Glomerular visceral epithelial cell (primary cell): Measurements from ENCODE around the gene KCNC1.

Experiments
- DNase-seq: peaks from one replicate; pipeline ENCODE4 v3.0.0-alpha.2; 2016; ENCODE audit errors: extremely low spot score

KCNC1 gene

GRCh38 chr11:17755891-17756290, 21.3 kb downstream of the KCNC1 start:
- no peak for DNase-seq

- DNase-seq: peak; percentile 5
Measured at GRCh38 chr11:17760102-17761029, 25.8 kb downstream of the KCNC1 start.

GRCh38 chr11:17762309-17762974, 27.9 kb downstream of the KCNC1 start:
- DNase-seq: no peak

- no peak for DNase-seq
Measured at GRCh38 chr11:17763244-17763643, 28.7 kb downstream of the KCNC1 start.

- no peak for DNase-seq
Measured at GRCh38 chr11:17763703-17764102, 29.1 kb downstream of the KCNC1 start.

GRCh38 chr11:17764446-17765218, 30.1 kb downstream of the KCNC1 start:
- DNase-seq: no peak

GRCh38 chr11:17765356-17766072, 30.9 kb downstream of the KCNC1 start:
- no peak for DNase-seq

- no peak for DNase-seq
Measured at GRCh38 chr11:17766073-17766359, 31.4 kb downstream of the KCNC1 start.

- DNase-seq: no peak
Measured at GRCh38 chr11:17766590-17766989, 32.0 kb downstream of the KCNC1 start.

GRCh38 chr11:17767301-17767885, 32.8 kb downstream of the KCNC1 start:
- DNase-seq: no peak

- DNase-seq: no peak
Measured at GRCh38 chr11:17767914-17768313, 33.3 kb downstream of the KCNC1 start.

- DNase-seq: no peak
Measured at GRCh38 chr11:17768547-17768946, 34.0 kb downstream of the KCNC1 start.

GRCh38 chr11:17769218-17769617, 34.6 kb downstream of the KCNC1 start:
- DNase-seq: no peak

GRCh38 chr11:17770048-17770652, 35.6 kb downstream of the KCNC1 start:
- DNase-seq: no peak

- DNase-seq: no peak
Measured at GRCh38 chr11:17770917-17771316, 36.3 kb downstream of the KCNC1 start.

GRCh38 chr11:17771415-17771814, 36.8 kb downstream of the KCNC1 start:
- DNase-seq: no peak

- DNase-seq: no peak
Measured at GRCh38 chr11:17771841-17772401, 37.3 kb downstream of the KCNC1 start.

- DNase-seq: no peak
Measured at GRCh38 chr11:17772704-17773600, 38.4 kb downstream of the KCNC1 start.

GRCh38 chr11:17773674-17774073, 39.1 kb downstream of the KCNC1 start:
- DNase-seq: no peak
